GM18870 (cell line): ENCODE measurements around the gene PIK3AP1.
"Not testable (repeated sequence)": the region's sequence is repeated elsewhere in the genome, so short reads cannot be mapped to it uniquely, and the experiment has no call there.

ENCODE experiments used
- ATAC-seq: cut with Tn5 transposase; IDR thresholded peaks from one replicate; pipeline ENCODE4 v1.9.1; 2021; ENCODE audit warnings: moderate library complexity; ENCODE audit not compliant: unreplicated experiment

Gene PIK3AP1

DNA sequence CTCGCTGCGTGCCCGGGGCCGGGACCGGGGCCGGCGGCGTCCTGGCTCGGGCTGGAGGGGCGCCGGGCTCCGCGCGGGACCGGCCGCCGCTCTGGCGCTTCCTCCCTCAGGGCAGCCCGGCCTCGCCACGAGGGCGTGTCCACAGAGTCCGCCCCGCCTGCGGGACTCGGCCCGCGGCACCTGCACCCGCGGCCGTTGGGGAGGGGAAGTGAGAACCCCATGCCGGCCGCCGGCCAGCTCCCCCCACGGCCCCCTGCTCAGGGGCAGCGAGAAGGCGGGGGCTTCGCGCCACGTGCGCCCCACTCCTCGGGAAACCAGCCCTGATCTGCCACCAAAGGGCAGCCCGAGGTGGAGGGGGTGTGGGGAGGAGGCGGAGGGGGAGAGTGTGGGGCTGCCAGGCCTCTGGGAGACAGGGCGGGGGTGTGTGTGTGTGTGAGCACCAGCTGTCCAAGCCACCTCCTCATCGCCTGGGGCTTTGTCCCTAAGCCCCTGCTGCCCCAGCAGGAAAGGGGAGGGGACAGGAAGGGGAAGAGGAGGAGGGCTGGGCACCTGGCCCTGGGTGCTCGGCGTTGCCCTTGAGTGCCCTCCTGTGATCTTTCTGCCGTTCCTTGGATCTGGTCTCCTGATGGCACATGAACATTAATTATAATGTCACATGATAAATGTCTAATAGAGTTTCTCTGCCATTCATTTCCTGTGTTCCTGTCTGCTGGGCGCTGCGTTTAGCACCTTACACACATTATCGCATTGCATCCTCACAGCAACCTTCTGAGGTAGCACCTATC lies at the start of gene PIK3AP1:
Gene PIK3AP1, minus strand, starts transcription at position 93 of the 785 bp plus-strand sequence. CDS start 120 bp downstream, outside the sequence.
- ATAC-seq: no peak

DNA sequence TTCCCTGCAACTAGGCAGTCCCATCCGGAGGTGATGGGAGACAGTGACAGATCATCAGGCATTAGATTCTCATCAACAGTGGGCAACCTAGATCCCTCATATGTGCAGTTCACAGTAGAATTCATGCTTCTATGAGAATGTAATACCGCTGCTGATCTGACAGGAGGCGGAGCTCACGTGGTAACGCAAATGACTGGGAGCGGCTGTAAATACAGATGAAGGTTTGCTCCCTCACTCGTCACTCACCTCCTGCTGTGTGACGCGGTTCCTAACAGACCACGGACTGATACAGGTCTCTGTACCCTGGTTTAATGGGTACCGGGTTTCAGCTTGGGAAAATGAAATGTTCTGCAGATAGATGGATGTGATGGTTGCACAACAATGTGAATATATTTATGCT lies 47.8 kb upstream of the PIK3AP1 start:
- ATAC-seq: no peak

DNA sequence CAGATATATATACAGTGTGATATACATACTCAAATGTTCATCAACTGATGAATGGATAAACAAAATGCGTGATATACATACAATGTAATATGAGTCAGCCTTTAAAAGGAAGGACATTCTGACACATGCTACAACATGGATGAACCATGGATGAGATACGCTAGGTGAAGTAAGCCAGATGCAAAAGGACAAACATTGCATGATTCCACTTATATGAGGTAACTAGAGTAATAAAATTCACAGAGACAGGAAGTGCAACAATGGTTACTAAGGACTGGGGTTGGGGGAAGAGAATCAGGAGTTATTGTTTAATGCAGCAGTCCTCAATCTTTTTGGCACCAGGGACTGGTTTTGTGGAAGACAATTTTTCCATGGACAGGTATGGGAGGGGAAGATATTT lies 47.3 kb upstream of the PIK3AP1 start:
- no peak for ATAC-seq

GRCh38 chr10:96765406-96766240 lies 45.3 kb upstream of the PIK3AP1 start:
- no peak for ATAC-seq

DNA sequence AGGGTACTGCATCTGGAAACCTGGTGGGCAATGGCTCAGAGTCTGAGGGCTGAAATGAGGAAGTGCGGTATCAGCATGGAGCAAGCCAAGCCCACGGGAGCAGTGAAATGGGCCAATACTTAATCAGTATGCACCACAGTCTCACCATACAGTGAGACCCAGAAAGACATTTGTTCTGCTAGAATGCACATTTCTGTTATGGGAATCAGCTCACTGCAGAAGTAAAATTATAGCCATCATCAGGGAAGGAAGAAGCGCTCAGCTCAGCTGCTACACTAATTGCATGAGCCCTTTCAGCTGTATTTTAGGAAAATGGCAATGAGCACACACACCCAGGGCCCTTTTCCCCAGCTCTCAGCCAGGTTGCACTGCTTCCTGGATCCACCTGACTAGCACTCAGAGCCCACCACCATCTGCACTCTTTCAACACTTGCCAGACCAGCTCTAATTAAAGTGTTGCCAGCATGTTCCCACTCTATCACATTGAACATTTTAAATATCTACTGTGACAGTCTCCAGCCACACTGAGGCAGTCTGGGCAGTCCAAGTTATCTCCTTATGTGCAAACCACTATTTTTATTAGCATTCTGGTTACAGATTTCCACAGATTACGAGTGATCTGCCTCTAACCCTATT lies 44.2 kb upstream of the PIK3AP1 start:
- no peak for ATAC-seq

DNA sequence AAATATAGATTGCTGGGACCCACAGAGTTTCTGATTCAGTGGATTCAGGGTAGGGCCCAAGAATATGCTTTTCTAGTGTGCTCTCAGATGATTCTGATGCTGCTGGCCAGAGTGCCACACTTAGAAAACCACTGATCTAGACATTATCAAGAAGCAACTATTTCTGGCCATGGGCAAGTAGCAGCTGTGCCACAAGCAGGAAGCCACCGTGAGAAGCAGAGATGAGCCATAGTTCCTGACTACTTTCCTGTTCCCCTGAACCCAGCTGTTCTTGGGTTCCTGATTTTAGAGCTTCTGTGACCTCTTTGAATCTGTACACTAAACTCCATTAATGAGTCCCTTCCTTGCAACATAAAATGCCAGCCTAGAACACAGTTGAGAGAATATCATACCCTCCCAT lies 38.1 kb upstream of the PIK3AP1 start:
- ATAC-seq: peak; percentile 94

DNA sequence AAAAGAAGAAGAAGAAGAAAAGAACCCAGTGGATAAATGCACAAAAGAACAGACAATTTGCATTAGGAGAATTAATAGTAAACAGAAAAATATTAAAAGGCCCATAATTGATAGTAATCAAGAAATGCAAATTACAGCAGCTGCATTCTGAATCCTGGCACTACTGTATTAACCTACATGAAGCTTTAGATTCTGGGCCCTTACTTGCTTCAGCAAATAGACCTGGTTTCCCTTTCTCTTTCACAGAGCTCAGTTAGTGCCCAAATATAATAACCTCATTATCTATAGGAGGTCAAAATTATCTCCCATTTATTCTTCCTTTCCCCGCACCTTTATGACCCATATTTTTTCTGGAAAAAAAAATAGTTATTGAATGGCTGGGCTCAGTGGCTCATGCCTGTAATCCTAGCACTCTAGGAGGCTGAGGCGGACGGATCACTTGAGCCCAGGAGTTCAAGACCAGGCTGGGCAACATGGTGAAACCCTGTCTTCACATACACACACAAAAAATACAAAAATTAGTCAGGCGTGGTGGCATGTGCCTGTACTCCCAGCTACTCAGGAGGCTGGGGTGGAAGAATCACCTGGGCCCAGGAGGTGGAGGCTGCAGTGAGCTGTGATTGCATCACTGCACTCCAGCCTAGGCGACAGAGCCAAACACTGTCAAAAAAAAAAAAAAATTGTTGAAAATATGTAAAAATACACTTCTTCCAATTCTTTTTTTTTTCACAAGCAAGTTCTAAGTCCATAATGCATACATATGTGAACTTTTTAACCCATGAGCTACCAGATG lies 36.0 kb upstream of the PIK3AP1 start:
- no peak for ATAC-seq

DNA sequence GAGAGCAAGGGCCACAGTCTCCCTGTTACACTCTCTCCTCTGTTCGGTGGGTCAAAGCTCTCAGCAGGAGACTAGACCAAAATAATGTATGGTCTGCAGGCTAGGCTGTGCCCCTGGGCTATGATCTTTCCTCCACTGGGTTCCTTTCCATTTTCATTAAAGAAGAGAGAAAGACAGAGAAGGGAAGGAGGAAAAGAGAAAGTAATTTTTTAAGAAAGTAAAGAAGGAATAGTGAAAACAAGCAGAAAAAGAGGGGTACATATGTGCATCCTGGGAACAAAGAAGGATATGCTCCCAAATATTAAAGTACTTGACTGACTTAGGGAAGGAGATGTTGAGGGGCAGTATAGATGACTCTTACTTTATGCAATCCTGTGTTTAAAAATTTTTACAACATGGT lies 33.6 kb upstream of the PIK3AP1 start:
- ATAC-seq: no peak

- ATAC-seq: no peak
Observed at GRCh38 chr10:96752375-96752774, 32.1 kb upstream of the PIK3AP1 start.

DNA sequence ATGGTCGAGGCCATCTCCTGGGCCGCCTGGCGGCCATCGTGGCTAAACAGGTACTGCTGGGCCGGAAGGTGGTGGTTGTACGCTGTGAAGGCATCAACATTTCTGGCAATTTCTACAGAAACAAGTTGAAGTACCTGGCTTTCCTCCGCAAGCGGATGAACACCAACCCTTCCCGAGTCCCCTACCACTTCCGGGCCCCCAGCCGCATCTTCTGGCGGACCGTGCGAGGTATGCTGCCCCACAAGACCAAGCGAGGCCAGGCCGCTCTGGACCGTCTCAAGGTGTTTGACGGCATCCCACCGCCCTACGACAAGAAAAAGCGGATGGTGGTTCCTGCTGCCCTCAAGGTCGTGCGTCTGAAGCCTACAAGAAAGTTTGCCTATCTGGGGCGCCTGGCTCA lies 30.0 kb upstream of the PIK3AP1 start:
- not testable (repeated sequence) for ATAC-seq

GRCh38 chr10:96747734-96748550 lies 27.6 kb upstream of the PIK3AP1 start:
- ATAC-seq: peak; percentile 86

DNA sequence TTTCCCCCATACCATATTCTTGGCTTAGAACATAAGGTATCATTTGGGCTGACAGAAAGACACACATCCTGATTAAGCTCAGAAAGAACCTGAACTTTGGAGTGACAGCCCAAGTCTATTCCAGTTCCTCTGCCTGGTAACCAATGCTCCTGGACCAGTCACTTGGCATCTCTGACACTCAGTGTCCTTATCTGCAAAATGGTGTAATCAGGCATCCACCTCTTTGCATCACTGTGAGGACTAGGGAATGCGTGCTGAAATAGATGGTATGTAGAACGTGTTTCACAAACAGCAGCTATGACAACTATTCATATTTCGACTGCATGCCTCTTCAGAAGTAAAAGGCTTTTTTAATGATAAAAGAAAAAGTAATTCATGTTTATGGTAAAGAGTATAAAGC lies 26.2 kb upstream of the PIK3AP1 start:
- no peak for ATAC-seq

- no peak for ATAC-seq
Observed at GRCh38 chr10:96745950-96746349, 25.6 kb upstream of the PIK3AP1 start.

DNA sequence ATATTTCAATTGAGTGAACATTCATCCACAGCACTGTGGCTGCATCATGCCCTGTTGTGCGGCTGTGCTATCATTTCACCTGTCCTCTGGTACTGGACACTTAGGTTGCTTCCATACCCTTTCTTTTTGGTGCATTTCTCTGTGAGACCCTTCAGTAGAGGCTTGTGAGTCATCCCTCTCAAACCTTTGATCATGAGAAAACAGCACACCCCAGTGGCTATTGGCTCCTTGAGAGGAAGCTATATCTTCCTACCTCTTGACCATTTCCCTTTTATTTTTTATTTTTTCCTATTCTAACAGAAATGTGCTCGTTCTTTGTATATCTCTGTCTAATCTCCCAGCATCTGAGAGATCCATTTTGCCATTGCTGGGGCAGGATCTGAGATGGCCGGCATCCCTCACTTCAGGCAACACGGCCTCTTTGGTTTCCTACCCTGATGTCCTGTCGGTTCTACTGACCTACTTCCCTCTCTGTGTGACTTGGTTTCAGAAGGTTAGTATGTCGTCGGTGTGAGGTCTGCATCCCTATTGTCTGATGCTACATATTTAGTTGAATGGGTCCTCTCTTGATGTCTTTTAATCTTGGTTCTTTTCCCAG lies 23.8 kb upstream of the PIK3AP1 start:
- ATAC-seq: no peak

- not testable (repeated sequence) for ATAC-seq
Observed at GRCh38 chr10:96741557-96741956, 21.2 kb upstream of the PIK3AP1 start.

- no peak for ATAC-seq
Observed at GRCh38 chr10:96740579-96741281, 20.4 kb upstream of the PIK3AP1 start.

DNA sequence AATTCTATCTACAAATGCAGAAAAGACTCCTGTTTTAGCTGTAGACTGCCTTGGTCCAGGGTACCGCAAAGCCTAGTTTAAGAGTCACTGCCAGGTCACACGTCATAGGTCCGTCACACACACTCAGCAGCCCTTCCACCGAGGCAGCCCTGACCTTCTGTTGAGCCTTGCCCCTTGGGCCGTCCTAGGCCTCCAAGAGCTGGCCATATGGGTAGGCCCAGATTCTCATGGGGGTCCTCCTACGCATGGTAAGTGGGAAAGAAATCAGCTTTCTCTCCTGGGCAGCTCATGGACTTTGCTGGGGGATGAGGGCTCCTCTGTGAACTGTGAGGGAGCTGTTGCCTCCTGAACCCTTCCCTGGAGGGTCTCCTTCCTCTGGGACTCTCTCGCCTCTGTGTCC lies 19.8 kb upstream of the PIK3AP1 start:
- no peak for ATAC-seq

DNA sequence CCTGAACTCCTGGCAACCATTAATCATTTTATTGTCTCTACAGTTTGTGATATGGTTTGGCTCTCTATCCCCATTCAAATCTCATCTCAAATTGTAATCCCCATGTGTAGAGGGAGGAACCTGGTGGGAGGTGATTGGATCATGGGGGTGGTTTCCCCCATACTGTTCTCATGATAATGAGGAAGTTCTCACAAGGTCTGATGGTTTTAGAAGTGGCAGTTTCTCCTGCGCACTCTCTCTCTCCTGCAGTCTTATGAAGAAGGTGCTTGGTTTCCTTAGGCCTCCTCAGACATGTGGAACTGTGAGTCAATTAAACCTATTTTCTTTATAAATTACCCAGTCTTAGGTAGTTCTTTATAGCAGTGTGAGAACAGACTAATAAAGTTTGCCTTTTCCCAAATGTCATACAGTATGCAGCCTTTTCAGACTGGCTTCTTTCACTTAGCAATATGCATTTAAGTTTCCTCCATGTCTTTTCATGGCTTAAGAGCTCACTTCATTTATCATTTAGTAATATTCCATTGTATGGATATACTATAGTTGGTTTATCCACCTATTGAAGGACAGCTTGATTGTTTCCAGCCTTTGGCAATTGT lies 17.1 kb upstream of the PIK3AP1 start:
- ATAC-seq: not testable (repeated sequence)

DNA sequence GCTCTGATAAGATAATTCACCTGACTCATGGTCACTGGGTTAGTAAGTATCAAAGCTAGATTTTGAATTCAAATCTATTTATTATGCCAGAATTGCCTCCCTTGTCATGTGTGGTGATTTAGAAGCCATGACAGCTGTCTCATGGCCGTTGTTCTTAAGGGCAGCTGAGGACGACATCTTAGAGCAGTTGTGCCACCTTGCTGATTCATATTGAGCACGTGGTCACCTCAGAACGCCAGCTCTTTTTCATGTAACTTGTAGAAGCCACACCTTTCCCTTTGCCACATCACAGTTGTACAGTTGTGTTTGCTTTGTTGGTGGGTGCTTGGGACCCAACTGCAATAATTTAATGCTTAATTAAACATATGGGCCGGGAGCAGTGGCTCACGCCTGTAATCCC lies 4.3 kb upstream of the PIK3AP1 start:
- ATAC-seq: no peak
